ENCODE results near the gene DPYD.

The DPYD gene

DNA sequence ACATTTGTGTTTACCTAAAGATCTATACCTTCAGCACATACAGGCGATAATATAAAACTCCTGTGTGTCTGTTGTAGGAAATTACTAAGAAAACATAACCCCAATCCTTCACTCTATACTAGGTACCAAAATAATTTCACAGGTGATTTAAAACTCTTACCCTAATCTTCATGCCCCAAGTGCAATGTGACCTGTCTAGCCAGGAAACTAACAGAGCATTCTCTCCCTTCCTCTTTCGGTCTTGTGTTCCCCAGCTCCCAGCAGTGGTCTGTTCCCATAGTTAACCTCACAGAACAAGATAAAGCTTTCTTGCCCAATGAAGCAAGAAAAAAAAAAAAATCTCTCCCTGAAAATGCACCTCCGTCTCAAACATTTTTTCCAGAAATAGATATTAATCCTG, 493.5 kb downstream of the DPYD start:
- no peak for DNase-seq (ENCODE audit: low read depth)

DNA sequence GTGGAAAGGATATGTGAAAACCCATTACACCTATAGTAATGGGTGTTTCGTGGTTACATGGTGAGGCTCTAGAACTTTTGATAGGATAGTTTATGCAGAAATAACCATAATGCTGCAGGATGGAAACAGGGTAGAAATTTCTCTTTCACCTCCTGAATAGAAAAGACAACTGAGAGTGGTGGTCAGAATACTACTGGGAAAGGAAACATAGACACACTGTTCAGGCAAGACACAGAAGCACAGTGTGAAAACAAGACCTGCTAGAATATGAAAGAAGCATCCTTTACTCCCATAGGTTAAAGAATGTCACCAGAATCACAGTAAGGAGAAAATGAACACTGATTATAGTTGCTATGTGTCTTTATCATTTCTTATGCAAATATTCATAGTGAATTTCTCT, 496.6 kb downstream of the DPYD start:
- DNase-seq (ENCODE audit: low read depth): no peak

DNA sequence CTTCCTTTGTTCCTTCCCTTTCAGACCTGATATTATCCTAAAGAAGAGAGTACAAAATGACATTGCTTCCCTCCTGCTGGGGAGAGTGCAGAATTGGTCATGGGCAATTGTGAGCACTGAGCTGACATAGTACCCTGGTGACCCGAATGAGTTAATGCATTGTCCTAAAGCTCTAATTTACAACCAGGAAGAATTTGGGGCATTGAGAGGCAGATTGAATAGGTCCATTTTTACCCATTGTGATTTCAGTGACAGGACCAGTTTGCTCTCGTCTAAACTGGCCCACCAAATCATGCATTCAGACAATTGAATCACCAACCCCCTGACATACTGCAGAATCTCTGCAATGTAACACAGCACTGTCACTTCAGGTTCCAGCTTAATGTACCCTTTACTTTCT, 497.4 kb downstream of the DPYD start:
- DNase-seq (ENCODE audit: low read depth): no peak

DNA sequence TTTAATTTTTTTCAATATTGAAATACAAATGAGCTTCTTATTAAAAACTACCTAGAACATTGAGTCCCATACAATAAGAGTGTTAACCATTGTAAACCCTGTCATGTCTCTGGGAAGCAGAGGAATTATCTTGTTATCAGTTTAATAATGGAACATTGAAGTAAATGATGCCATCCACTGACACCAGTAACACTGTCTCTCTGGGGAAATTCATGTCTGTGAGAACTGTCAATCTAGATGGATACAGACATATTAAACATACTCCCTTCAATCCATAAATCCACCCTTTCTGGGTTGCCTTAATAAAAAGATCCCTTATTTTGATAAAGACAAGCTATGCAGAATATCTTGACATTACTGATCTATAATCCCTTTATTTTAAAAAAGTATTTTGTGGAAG, 503.2 kb downstream of the DPYD start:
- no peak for DNase-seq (ENCODE audit: low read depth)

DNA sequence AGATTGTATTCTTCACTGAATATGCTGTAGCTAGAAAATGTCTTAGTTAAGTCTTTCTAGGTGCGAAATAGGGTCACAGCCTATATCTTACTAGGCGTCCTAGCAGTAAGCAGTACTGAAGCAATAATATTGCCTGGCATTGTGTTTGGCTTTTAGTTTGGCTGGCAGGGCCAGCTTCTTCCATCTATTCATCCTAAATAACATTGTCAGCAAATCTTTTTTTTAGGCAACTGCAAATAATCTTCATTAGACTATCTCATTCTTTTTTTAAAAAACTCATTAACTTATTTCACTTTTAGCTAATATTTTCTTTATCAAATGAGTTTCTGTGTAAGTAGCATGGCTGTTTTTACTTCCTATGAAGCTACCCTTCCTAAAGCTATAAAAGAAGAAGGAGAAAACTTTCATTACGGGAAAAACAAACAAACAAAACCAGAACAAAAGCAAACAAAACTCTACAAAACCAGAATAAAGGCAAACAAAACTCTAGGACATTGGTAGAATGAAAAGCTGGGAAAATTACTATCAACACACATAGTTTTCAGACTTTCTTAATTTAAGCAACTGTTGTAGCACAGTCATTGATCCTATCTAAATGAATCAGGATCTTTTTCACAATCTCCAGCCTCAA, 506.0 kb downstream of the DPYD start:
- DNase-seq (ENCODE audit: low read depth): no peak

DNA sequence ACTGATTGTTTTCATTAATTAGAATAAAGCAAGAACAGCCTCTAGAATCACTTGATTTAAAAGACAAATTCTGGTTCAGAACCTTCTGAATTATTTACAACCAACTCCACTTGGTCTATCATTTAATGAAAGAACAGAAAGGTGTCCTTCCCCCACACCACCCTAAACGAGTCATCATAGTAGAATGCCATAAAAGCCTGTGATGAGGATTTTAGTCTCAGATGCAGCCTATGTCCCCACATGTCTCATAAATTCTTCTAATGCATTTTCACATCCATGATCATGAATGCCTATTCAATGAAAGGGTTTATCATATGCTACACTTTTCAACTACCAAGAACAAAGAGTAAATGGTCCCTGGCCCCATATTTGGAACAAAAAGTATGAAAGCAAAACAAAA, 508.1 kb downstream of the DPYD start:
- no peak for DNase-seq (ENCODE audit: low read depth)

DNA sequence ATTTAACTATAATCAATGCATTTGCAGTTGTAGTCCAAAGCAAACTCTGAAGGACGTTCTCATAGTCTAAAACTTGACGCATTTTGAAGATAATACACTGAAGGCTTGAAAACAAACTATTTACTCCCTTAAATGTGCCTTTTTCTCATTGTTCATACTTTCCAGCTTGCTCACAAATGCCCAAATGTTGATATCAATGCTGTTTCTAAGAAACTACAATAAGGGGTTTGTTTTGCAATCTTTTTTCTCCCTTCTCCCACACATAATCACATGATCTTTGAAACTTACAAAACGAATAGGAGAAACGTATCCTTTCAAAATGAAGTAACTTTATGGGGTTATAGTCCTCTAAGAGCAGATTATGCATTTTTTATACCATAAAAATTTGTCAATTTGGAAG, 508.7 kb downstream of the DPYD start:
- no peak for DNase-seq (ENCODE audit: low read depth)

DNA sequence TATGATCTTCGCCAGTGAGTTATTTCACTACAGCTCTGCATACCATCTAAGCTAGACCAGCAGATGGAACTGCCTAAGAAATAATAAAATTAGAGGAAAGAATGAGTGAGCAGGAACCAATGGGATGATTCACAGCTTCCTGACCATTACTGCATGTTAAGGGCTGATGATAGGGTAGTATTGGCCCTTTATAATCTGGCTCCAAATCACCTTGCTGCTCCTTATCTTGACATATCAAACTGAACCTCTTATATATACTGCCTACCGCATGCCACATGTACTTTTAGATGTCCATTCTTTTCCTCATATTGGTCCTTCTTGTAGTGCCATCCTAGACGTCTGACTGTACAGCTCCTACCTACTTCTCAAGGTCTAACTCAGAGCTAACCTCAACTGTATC, 524.4 kb downstream of the DPYD start:
- DNase-seq (ENCODE audit: low read depth): no peak

DNA sequence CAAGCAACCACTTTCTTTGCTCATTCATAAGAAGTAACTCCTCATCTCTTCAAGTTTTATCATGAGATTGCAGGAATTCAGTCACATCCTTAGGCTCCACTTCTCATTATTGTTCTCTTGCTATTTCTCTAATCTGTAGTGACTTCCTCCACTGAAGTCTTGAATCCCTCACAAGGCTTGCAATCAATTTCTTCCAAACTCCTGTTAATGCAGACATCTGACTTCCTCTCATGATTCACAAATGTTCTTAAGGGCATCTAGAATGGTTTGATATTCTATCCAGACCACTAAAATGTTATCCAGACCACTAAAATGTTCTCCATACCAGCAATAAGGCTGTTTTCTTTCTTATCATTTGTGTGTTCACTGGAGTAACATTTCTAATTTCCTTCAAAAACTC, 528.1 kb downstream of the DPYD start:
- no peak for DNase-seq (ENCODE audit: low read depth)

DNA sequence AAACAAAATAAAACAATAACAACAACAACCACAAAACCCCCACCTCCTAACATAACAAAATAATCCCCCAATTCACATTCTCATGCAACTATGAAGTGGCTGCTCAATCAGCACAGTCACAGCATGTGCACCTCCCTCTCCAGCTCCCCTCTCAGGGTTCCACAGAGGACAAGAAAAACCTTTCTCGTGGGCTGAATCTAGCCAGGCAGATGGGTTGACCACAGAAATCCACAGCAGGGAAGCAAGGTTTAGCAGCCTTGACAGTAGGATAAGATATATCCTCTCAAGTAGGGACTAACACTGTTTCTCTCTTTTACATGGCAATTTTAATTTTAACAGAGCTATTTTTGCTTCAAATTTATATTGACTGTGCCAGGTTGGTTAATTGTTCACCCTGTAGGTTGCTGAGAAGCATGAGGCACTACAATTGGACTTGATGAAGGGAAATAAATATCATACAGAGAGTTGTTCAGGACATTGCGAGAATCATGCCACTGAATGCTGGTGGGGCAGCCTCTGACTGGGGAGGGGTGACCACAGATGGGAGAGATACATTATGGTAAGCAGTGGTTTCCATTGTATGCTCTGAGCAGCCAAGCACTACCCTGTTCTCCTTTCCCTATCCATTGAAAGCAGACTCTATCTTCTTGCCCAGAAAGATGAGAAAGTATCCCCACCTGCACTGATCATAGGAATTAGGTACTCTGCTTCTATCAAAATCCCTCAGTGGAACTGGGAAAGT, 535.1 kb downstream of the DPYD start:
- DNase-seq (ENCODE audit: low read depth): no peak

DNA sequence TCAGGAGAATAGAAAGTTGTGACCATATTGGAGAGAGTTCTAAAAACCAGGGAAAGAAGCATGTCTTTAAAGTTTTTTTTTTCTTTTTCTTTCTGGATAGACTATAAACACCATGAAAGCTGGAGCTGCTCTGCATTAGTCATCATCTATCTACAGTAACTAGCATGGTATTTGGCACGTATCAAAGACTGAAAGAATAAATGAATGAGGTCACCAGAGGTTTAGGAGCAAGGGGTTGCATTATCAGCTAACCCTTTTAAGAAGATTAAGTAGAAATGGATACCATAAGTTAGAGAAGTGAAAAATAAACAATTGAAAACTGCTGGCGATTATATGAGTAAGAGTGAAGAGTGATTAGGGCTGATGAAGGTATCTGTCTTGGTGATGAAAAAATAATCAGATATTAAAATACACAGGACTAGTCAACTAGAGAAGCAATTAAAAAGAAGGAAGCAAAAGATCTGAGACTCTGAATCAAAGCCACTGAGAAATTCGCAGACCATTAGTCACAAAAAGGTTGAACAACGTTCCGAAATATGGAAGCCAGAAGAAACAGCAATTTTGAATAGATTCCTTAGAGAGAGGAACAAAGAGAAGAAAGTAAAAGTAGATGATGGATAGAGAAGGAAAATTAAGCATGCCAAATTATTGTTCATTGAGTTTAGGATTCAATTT, 536.4 kb downstream of the DPYD start:
- peak; percentile 90 for DNase-seq (ENCODE audit: low read depth)

DNA sequence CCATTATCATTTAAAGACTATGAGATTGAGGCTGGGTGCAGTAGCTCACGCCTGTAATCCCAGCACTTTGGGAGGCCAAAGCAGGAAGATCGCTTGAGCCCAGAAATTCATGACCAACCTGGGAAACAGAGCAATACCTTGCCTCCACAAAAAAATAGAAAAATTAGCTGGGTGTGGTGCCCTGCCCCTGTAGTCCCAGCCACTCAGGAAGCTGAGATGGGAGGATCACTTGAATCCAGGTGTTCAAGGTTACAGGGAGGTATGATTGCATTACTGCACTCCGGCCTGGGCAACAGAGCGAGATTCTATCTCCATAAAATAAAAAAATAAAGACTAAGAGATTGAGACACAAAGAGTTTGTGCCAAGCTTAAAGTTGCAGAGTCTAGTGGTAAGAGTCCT, 537.0 kb downstream of the DPYD start:
- no peak for DNase-seq (ENCODE audit: low read depth)

DNA sequence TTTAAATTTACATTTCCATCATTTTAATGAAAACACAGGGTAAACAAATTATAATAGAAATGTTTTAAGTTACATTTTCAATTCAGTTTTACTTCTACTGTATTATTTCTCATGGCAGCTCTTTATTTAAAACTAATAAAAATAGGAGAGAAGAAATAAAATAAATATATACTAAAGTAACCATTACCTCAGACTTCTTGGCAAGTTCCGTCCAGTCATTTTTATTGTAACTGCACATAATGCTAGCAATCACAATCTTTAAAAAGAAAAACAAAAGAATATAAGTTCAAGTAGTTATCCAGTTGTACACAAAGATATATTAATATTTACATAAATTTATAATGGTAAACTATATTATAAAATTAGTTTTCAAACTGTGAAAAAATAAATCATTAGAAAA, 538.6 kb downstream of the DPYD start:
- DNase-seq (ENCODE audit: low read depth): no peak

DNA sequence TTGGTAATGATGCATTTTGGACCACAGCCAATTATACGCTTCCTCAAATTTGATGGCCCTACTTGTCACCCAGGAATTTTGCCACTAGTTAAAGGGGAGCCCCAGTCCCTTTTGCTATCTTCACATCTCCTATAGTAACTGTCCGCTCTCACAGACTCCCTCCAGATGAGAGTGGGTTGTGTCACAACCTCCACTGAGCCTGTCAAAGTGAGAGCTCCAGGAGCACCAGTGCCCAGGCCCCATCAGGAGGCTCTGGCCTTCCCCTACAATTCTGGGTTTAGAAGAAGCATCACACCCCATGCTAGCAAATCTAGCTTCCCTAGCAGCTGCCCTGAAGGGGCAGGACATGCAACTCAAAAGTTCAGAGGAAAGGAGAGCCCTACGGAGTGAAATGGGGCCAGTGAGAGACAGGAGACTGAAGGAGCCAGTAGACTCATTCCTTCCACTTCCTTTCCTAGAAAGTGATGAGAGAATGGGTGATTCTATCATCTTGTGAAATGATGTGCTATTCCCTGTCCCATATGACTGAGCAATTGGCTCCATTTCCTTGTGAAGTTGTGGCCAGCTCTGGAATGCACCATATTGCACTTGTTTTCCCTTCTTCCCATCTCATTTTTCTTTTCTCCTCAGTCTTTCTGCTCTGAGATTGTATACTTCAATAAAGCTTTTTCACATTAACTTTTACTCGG, 541.3 kb downstream of the DPYD start:
- DNase-seq (ENCODE audit: low read depth): no peak

DNA sequence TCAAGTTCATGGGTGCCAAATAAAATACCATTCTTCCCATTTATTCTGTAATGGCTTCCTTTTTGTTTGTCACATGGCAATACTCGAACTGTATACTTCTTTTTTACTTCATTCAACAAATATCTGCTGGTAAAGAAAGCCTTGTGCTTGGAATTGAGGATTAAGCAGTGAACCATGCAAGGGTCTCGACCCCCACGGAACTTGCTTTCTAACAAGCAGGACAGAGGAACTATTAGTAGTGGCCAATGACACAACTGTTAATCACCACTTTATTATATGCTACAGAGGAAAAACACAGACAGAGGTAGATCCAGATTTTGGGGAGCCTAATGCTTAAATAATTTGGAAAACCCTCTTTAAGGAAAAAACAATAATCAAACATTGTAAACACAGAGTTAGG, 542.2 kb downstream of the DPYD start:
- no peak for DNase-seq (ENCODE audit: low read depth)

DNA sequence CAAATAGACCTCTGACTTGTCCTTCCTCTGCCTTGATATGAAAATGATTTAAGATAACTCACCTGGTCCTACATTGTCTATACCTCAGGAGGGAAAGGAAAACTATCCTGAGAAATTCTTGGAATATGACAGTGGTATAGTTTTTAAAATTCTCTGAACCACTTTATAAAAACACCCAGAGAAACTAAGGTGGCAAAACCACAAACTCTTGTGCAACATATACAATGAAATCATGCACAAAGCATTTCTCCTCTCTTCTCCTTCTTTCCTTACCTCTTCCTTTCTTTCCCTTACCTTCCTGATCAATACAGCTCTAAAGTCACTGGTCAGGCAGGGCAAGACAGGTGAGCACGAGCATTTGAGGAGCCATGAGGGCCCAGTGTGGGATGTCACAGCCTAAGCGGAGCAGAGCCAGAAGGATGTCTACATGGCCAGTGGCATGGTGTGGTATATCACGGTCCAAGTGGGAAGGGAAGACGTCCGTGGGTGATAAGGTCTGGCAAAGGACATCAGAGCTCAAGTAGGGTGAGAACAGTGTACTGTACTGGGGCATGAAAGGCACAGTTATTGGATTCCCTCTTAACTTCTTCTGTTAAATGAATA, 543.3 kb downstream of the DPYD start:
- DNase-seq (ENCODE audit: low read depth): no peak

DNA sequence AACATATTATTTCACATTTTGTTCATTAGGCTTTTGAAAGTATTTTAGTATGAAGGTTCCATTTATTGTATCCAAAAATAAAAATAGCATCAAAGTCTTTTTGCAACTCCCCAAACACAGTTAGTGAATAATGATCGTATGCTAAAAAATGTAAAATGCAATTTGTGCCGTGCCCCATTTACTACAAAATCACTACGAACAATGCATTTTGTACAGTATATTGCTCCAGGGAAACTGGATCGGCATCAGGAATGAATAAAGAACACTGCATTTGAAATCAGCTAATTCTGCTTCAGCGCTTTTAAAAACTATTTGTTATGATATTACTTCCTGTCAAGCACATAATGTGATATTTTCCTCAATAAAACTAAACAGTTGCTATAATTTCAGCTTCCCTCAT, 547.8 kb downstream of the DPYD start:
- no peak for DNase-seq (ENCODE audit: low read depth)

DNA sequence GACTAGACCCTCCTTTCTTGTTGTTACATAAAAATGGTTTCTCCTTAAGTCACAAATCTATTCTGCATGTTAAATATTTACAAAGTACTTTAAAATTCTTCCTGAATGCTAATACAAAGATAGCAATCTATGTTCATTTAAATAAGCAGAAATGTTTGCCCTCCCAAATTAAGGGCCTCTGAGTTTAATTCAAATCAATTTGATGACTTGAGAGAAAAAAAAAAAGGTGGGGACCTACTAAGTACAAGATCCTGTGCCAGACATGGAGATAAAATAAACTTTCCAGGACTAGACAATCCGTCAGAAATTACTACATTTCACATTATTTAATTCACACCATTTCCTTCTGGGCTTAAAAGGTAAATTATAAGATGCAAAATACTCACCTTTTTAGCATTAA, 548.3 kb downstream of the DPYD start:
- no peak for DNase-seq (ENCODE audit: low read depth)

DNA sequence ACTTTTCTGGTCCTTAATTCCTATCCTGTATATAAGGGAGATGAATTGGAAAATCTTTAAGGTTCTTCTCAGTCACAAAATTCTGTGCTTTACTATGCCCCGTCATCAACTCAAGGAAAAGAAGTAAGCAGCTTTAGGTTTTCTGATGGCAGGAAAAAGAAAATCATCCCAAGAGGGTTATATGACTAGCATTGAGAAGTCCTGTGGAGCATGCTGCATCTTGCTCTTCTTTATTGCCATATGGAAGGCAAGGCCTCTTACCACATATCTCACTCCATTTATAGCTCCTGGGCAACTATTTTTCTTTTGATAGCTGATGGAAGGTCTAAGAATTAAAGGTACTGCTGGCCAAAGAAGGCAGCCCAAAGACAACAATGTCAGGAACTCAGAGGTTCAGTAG, 552.5 kb downstream of the DPYD start:
- DNase-seq (ENCODE audit: low read depth): no peak

DNA sequence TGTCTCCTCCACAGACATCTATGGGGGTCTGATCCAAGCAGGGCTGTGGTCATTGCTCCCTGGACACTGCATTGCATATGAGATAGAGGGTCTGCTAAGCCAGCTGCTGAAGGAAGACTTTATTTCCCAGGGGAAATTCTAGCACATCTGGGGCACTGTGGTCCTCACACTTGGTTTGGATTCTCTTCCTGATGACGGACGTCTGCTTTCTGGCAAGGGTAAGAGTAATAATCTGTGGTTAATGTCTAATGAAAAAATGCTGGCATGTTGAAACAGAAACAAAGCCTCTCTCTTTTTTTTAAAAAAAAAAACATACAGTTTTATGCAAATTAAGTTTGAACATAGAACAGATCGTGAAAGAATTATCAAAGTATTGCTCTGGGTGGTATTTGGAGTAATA, 553.9 kb downstream of the DPYD start:
- no peak for DNase-seq (ENCODE audit: low read depth)

DNA sequence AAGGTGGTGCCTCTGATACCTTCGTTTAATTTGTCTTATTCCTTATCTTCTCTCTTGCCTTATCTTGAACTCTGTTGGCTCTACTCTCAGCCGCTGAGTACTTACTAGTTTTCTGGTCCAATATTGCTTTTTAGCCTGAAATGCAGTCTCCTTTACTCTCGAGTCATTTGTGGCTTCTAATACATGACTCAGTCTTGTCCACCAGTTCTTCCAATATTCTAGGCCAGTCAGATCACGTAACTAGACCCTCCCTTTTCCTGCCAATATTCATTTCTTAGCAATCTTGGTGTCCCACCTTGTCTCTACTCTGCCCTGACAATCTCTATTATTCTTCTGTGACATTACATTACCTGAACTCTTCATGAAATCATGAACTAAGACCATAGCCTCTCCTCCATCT, 555.8 kb downstream of the DPYD start:
- DNase-seq (ENCODE audit: low read depth): no peak

DNA sequence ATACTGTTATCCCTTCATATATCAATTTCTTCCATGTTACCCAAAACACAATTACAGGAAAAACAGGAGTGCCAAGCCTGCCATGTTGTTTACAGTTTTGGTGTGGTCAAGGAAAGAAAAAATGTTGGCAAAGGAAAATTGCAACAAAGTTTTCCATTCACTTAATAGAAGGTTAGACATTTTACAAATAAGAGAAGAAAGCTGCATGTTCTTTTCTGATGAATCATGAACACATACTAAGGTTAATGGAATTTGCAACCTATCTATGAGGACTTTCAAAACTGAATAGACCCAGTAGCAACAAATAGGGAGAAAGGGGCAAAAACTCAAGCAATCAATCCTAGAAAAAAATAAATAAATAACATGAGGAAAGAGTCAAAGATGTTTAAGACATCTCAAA, 556.7 kb downstream of the DPYD start:
- no peak for DNase-seq (ENCODE audit: low read depth)

DNA sequence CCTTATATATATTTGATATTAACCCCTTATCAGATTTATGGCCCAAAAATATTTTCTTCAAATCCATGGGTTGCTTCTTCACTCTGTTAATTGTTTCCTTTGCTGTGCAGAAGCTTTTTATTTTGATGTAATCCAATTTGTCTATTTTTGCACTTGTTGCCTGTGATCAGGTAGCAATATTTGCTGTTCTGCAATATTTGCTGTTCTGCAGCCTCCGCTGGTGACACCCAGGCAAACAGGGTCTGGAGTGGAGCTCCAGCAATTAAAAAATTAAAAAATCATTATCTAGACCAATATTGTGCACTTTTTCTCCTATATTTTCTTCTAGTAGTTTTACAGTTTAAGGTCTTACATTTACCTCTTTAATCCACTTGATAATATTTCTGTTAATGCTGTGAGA, 564.5 kb downstream of the DPYD start:
- no peak for DNase-seq (ENCODE audit: low read depth)

Measured in HS-27A (cell line).